HG03045 (cell line): ENCODE results near the gene CDKN2C.
A peak's percentile ranks its signal among the peaks of the same experiment; 100 is the strongest.

Experiments
- ATAC-seq: cut with Tn5 transposase; IDR thresholded peaks from one replicate; pipeline ENCODE4 v1.9.1; 2021; ENCODE audit warnings: mild to moderate bottlenecking, moderate library complexity; ENCODE audit not compliant: unreplicated experiment

Gene CDKN2C

GRCh38 chr1:50964863-50965262, 5.2 kb upstream of the CDKN2C start:
- ATAC-seq, result no peak

GRCh38 chr1:50966991-50967390, 3.1 kb upstream of the CDKN2C start:
- ATAC-seq, result no peak

- no peak for ATAC-seq
Measured at GRCh38 chr1:50967416-50968157, 2.5 kb upstream of the CDKN2C start.

GRCh38 chr1:50968158-50968820, 1.8 kb upstream of the CDKN2C start:
- ATAC-seq, result peak; percentile 63

- peak; percentile 29 for ATAC-seq
Measured at GRCh38 chr1:50968821-50969610, 1.0 kb upstream of the CDKN2C start.

GRCh38 chr1:50970509-50970887, 453 bp downstream of the CDKN2C start:
- no peak for ATAC-seq

- no peak for ATAC-seq
Measured at GRCh38 chr1:50970931-50971582, 1.0 kb downstream of the CDKN2C start.

GRCh38 chr1:50971748-50972305, 1.8 kb downstream of the CDKN2C start:
- ATAC-seq, result no peak

- ATAC-seq, result no peak
Measured at GRCh38 chr1:50972766-50973165, 2.7 kb downstream of the CDKN2C start.

- ATAC-seq, result no peak
Measured at GRCh38 chr1:50973255-50973654, 3.2 kb downstream of the CDKN2C start.

- no peak for ATAC-seq
Measured at GRCh38 chr1:50973875-50974617, 4.0 kb downstream of the CDKN2C start.

- ATAC-seq, result no peak
Measured at GRCh38 chr1:50974618-50974935, 4.5 kb downstream of the CDKN2C start.

- ATAC-seq, result no peak
Measured at GRCh38 chr1:50975436-50975835, 5.4 kb downstream of the CDKN2C start.

- ATAC-seq, result peak; percentile 10
Measured at GRCh38 chr1:50976111-50976889, 6.3 kb downstream of the CDKN2C start.

- ATAC-seq, result peak; percentile 67
Measured at GRCh38 chr1:50976890-50977574, 7.0 kb downstream of the CDKN2C start.

GRCh38 chr1:50977575-50978143, 7.6 kb downstream of the CDKN2C start:
- peak; percentile 54 for ATAC-seq

GRCh38 chr1:50978144-50978851, 8.3 kb downstream of the CDKN2C start:
- peak; percentile 48 for ATAC-seq
